GM21737 (cell line): Measurements from ENCODE around the gene HNRNPUL1.

Source experiments
- ATAC-seq: cut with Tn5 transposase; IDR thresholded peaks from one replicate; pipeline ENCODE4 v1.9.1; 2021; ENCODE audit warnings: mild to moderate bottlenecking, moderate library complexity; ENCODE audit not compliant: unreplicated experiment

HNRNPUL1 gene

DNA sequence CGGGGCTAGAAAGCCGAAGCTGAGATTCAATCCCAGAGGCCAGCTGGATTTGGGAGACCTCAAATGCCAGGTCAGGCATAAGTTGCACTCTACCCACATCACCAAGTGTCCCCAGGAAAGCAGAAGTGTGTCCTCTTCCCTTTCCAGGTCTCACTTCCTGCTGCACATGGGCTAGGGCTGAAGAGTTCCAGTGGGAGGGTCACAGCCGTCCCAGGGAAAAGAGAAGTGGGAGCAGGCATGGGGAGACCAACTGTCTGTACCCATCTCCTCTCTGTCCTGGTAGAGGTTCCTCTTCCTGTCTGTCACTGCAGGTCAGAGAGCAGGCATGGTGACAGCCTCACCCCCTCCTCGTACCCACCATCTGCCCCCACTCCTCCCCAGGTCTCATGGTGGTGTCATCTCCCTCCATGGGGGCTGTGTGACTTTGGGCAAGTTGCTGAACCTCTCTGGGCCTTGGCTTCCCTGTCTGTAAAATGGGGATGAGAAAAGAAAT, 30.4 kb upstream of the HNRNPUL1 start:
- no peak for ATAC-seq

- no peak for ATAC-seq
Measured at GRCh38 chr19:41234512-41235168, 29.5 kb upstream of the HNRNPUL1 start.

DNA sequence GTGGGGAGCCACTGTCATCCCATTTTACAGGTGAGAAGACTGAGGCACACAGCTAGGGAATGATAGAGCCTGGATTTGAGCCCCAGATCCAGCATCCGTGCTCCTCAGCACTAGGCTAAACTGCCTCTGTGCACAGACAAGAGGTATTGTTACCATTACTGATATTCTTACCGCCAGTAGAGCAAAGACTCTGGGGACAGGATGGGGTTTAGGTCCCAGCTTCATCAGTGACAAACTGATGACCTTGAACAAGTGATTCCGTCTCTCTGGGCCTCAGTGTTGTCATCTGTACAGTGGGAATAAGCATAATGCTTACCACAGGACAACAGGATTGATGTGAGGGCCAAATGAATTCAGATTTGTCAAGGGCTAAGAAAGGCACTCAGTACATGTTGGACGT, 28.7 kb upstream of the HNRNPUL1 start:
- ATAC-seq, result no peak

- ATAC-seq, result no peak
Measured at GRCh38 chr19:41238244-41238643, 25.9 kb upstream of the HNRNPUL1 start.

DNA sequence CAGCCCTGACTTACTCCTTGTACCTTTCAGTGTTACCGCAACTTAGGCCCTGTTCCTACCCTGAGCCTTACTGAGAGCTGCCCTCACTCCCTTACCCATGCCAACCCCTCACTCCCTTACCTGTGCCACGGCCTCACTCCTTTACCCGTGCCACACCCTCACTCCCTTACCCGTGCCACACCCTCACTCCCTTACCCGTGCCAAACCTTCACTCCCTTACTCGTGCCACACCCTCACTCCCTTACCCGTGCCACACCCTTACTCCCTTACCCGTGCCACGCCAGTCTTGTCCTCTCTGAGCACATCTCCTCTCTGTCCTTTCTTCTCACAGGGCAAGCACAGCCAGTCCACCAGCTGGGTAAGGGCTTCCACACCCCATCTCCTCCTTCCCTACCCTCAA, 24.8 kb upstream of the HNRNPUL1 start:
- ATAC-seq, result no peak

GRCh38 chr19:41239961-41240574, 24.1 kb upstream of the HNRNPUL1 start:
- no peak for ATAC-seq

DNA sequence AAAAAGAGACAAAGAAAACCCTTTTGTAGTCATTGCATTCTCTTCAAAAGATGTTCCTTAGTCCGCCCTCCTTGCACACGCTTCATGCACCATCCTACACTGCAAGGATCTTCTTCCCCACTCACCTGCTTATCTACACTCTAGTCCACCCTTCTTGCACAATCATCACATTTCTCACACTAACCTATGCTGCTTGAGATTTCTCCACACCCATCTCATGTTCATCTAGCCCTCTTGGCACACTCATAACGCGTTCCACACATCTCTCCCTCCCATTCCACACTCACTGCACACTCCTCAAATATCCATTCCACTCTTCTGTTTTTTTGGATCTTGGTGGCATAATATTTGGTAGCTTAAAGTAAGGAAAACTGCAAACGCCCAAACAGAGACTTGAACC, 22.3 kb upstream of the HNRNPUL1 start:
- no peak for ATAC-seq

- ATAC-seq, result no peak
Measured at GRCh38 chr19:41244117-41244516, 20.1 kb upstream of the HNRNPUL1 start.

GRCh38 chr19:41245843-41246242, 18.3 kb upstream of the HNRNPUL1 start:
- ATAC-seq, result no peak

- ATAC-seq, result no peak
Measured at GRCh38 chr19:41248895-41249294, 15.3 kb upstream of the HNRNPUL1 start.

DNA sequence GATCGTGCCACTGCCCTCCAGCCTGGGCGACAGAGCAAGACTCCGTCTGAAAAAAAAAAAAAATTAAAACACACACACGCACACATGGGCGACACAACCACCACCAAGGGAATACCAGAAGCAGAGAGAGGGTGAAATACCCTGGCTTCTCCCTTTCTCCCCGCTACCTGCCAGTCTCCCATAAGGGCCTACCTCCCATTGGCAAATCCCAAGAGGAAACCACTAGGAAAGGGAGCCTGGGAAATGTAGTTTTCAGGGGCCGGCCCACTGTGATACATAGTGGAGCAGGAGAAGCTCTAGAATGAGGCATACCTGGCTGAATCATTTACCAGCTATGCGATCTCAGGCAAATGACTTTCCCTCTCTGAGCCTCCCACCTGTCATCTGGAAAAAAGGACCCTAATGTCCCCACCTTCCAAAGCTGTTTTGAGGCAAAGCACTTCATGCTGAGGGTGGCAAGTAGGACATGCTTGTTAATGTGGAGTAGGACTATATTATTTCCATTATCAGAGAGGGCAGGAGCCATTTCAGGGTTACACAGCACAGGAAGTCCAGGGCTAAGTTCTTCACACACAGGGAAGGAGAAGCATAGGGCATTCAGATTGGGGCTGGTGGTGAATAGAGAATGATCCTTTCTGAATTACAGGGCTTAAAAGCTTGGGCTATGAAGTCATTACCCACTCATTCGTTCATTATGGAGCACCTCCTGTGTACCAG, 14.3 kb upstream of the HNRNPUL1 start:
- no peak for ATAC-seq

- ATAC-seq, result no peak
Measured at GRCh38 chr19:41253660-41254059, 10.5 kb upstream of the HNRNPUL1 start.

- ATAC-seq, result no peak
Measured at GRCh38 chr19:41255171-41255570, 9.0 kb upstream of the HNRNPUL1 start.

GRCh38 chr19:41261474-41262190, 2.5 kb upstream of the HNRNPUL1 start:
- no peak for ATAC-seq

DNA sequence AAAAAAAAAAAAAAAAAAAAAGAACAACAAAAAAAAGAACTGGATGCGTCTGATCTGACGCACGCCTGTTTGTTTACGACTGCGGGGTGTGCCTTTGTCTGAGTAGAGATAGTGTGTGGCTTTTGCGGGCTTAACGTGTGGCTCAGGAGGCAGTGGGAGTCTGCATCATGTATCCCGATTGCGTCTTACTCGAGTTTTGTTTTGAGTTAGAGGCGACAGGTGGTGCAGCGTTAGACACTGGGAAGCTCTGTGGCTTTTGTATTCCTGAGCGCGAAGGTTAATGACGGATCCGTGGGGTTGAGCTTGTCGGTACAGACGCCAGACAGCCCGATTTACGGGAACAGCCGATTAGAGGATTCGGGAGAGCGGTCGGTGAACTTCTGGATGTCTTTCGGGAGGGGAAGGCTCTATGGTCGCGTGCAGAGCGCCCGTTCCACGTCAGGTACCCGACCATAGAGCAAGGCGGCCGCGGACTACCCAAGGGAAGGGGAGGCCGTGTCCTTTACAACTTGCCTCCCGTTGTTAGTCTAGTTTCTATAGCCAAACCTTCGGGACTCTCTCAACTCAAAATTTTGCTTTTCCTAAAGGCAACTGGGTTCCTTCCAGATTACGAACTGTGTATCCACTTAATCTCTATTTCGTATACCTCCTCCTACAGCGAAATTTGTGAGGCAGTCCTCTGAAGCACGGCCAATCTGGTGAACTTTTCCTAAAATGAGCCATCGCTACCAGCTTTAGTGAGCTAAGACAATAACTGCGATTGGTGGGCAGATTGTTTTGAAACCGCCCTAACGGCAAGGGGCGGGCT, 926 bp upstream of the HNRNPUL1 start:
- ATAC-seq, result peak; percentile 8

GRCh38 chr19:41264581-41265394, 616 bp downstream of the HNRNPUL1 start:
- no peak for ATAC-seq

DNA sequence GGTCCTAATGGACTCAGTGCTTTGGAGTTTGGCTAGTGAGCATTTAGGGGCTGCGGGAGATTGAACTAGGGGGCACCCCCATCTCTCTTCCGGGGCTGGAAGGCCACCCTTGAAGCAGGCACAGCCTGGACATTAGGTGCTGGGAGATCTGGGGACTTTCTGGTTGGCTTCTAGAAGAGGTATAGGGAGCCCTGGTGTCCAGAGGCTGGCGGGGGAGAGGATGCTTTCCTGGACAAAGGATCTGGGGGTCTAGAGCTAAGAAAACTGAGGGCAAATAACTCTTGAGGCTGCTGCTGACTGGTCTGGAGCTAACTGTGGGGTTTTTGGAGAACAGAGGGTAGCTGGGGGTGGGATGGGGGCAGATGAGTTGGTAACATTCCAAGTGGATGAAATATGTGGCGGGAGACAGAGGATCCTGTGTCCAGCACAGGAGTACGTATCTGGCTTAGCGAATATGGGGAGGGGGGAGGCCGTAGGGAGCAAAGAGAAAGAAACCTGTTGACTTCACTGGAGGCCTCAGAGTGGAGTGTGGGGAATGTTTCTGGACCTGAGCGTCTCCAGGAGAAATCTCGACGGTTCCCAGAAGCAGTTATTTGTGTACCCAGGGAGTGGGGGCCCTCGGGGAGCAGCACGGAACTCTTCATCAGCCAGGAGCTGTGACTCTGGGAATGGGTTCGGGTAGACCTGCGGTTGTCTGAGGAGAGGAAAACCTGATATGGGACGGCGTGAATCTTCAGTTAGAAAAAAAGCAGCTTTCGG, 1.4 kb downstream of the HNRNPUL1 start:
- no peak for ATAC-seq

GRCh38 chr19:41269055-41269454, 4.9 kb downstream of the HNRNPUL1 start:
- ATAC-seq, result no peak

DNA sequence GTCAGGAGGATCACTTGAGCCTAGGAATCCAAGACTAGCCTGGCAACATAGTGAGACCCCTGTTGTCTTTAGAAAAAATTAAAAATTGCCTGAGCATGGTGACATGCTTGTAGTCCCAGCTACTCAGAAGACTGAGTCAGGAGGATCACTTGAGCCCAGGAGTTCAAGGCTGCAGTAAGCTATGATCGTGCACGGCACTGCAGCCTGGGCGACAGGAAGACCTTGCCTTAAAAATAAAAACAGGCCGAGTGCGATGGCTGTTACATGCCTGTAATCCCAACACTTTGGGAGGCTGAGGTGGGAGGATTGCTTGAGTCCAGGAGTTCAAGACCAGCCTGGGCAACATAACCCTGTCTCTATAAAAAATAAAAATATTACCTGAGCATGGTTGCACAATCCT, 5.4 kb downstream of the HNRNPUL1 start:
- no peak for ATAC-seq
